Glomerular endothelial cell (primary cell): Measurements from ENCODE around the gene CTSD. TPM values are rescaled to one million over a fixed set of nuclear protein-coding genes. Genes with fewer than 3 reads are reported as not detected.
"Not testable (repeated sequence)": the region's sequence is repeated elsewhere in the genome, so short reads cannot be mapped to it uniquely, and the experiment has no call there.

Source experiments
- DNase-seq: peaks from one replicate; pipeline ENCODE4 v3.0.0-alpha.2; 2011; ENCODE audit warnings: low read depth, low spot score; ENCODE audit errors: extremely low read depth
- total RNA-seq: library from RNA; depleted of rRNA; stranded (reverse); fragments of >200 nt; gene quantifications from 2 replicates; pipeline ENCODE4 v1.2.3, GENCODE V29; 2015

CTSD gene
- total RNA-seq: 671 and 739 TPM in 2 replicates

- DNase-seq: no peak
Measured at GRCh38 chr11:1763796-1764661, at the start of gene CTSD. TSS of gene CTSD (minus strand) at chr11:1763927. CDS start at chr11:1763859, 68 bp downstream.

GRCh38 chr11:1813356-1813755 lies 49.6 kb upstream of the CTSD start:
- DNase-seq: not testable (repeated sequence)

- no peak for DNase-seq
Measured at GRCh38 chr11:1812801-1813200, 49.1 kb upstream of the CTSD start.

- no peak for DNase-seq
Measured at GRCh38 chr11:1812274-1812673, 48.5 kb upstream of the CTSD start.

GRCh38 chr11:1810761-1811160 lies 47.0 kb upstream of the CTSD start:
- DNase-seq: no peak

GRCh38 chr11:1807264-1807995 lies 43.7 kb upstream of the CTSD start:
- DNase-seq: no peak

- no peak for DNase-seq
Measured at GRCh38 chr11:1805525-1805924, 41.8 kb upstream of the CTSD start.

GRCh38 chr11:1803835-1804519 lies 40.2 kb upstream of the CTSD start:
- not testable (repeated sequence) for DNase-seq

- no peak for DNase-seq
Measured at GRCh38 chr11:1803246-1803645, 39.5 kb upstream of the CTSD start.

- no peak for DNase-seq
Measured at GRCh38 chr11:1797391-1798125, 33.8 kb upstream of the CTSD start.

GRCh38 chr11:1796413-1797011 lies 32.8 kb upstream of the CTSD start:
- no peak for DNase-seq

GRCh38 chr11:1793081-1793480 lies 29.4 kb upstream of the CTSD start:
- DNase-seq: no peak

GRCh38 chr11:1792461-1792860 lies 28.7 kb upstream of the CTSD start:
- DNase-seq: no peak

- DNase-seq: no peak
Measured at GRCh38 chr11:1791912-1792311, 28.2 kb upstream of the CTSD start.

- no peak for DNase-seq
Measured at GRCh38 chr11:1786466-1786865, 22.7 kb upstream of the CTSD start.

- DNase-seq: no peak
Measured at GRCh38 chr11:1785749-1786413, 22.2 kb upstream of the CTSD start.

- no peak for DNase-seq
Measured at GRCh38 chr11:1784761-1785650, 21.3 kb upstream of the CTSD start.

- no peak for DNase-seq
Measured at GRCh38 chr11:1783725-1784529, 20.2 kb upstream of the CTSD start.
